Measurements from ENCODE around the gene TIMP2. TPM values are rescaled to one million over a fixed set of nuclear protein-coding genes. Genes with fewer than 3 reads are reported as not detected.

The TIMP2 gene
- total and polyA plus RNA-seq, 2 of the 8 experiments (the other 6 are each of a cell fraction or from before 2014, with no cell fraction given), result 18.2 to 43.3 TPM

GRCh38 chr17:78901806-78902205, 23.4 kb downstream of the TIMP2 start:
- Histone ChIP-seq H3K4me2 (ENCODE audit: insufficient read depth in 1 of 2, low read depth in 2 of 2, low read length in 2 of 2) (no peak overlapping the region), H4K20me1 (replicated peaks in 1 of 2; ENCODE audit: control insufficient read depth in 1 of 2, insufficient read depth in 2 of 2, low read length in 2 of 2) (peaks cover 10 to 16% of the 10 kb centered on the region in 2 experiments), H3K27me3 (replicated peaks in 1 of 4; ENCODE audit: control insufficient read depth in 3 of 4, extremely low read depth in 1 of 4, insufficient read depth in 3 of 4, low read length in 3 of 4) (no peaks in the 10 kb centered on the region), H3K4me3 (ENCODE audit: extremely low read depth in 1 of 4, insufficient read depth in 2 of 4, low read depth in 3 of 4, low read length in 4 of 4) (no peak overlapping the region), H3K14ac (ENCODE audit: insufficient read length) (no peak overlapping the region), H3K9me3 (ENCODE audit: insufficient read depth in 2 of 2, low read depth in 1 of 2, low read length in 1 of 2) (no peaks in the 10 kb centered on the region), H2BK120ac (replicated peaks; ENCODE audit: low read depth, low read length) (no peak overlapping the region), H4K91ac (replicated peaks; ENCODE audit: insufficient read length, low read length) (no peak overlapping the region), H3K56ac (replicated peaks; ENCODE audit: insufficient read length, low read depth, low read length) (no peak overlapping the region), H3K79me1 (ENCODE audit: low read depth, low read length) (peaks cover 10% of the 10 kb centered on the region), H3K23me2 (ENCODE audit: low read depth, low read length) (no peaks in the 10 kb centered on the region), H3K4ac (replicated peaks; ENCODE audit: insufficient read length, low read depth, low read length) (no peak overlapping the region), H2BK20ac (ENCODE audit: low read length) (no peak overlapping the region), H2AK5ac (ENCODE audit: low read depth, low read length) (no peak overlapping the region), H2BK5ac (ENCODE audit: low read depth, low read length) (no peak overlapping the region), H3K9ac (replicated peaks in 1 of 4; ENCODE audit: extremely low read depth in 1 of 4, low read depth in 3 of 4, low read length in 3 of 4) (no peak overlapping the region), H3K18ac (ENCODE audit: extremely low read depth, low read length) (no peak overlapping the region), H2BK12ac (ENCODE audit: low read depth, low read length) (no peak overlapping the region), H2AFZ (ENCODE audit: low read length) (no peak overlapping the region), H3K4me1 (replicated peaks in 1 of 4; ENCODE audit: control insufficient read depth in 3 of 4, insufficient read depth in 4 of 4, low read length in 3 of 4) (peaks cover 4 to 33% (median 18%) of the 10 kb centered on the region in 4 experiments), H3K36me3 (ENCODE audit: control insufficient read depth in 2 of 4, insufficient read depth in 4 of 4, low read length in 3 of 4) (peaks cover 0 to 3% (median 1%) of the 10 kb centered on the region in 4 experiments; a peak in 3 of 8 replicates), H3K23ac (ENCODE audit: insufficient read length) (no peak overlapping the region), H3K27ac (ENCODE audit: low read depth, low read length) (no peak overlapping the region), H4K5ac (ENCODE audit: insufficient read length, low read depth, low read length) (no peak overlapping the region), H3K79me2 (ENCODE audit: control insufficient read depth in 1 of 2, insufficient read depth in 2 of 2, low read length in 2 of 2) (peaks cover 0 to 24% of the 10 kb centered on the region in 2 experiments; a peak in 2 of 4 replicates), H4K8ac (ENCODE audit: extremely low read depth, insufficient read depth, low read length) (no peak overlapping the region), H2BK15ac (ENCODE audit: low read length) (peak overlapping the region; percentile 8; the same call in 1 of the 2 replicates)
- POLR2A ChIA-PET (ENCODE audit: partially characterized antibody), result no interaction called here
- FAIRE-seq, result no peak
- WGBS, 2 experiments (ENCODE audit: extremely low coverage in 1 of 2, insufficient coverage in 1 of 2, insufficient read length in 1 of 2, insufficient replicate concordance in 2 of 2, low coverage in 1 of 2, low lambda C conversion rate in 2 of 2, missing lambda C conversion rate in 1 of 2), result 90% methylated on average over 10 of the region's 10 CpGs; no CpG with 5 or more reads in 1 of the 2 experiments
- DNase-seq (ENCODE audit: low read depth in 1 of 2, low spot score in 2 of 2), result no peak
- CTCF ChIA-PET (ENCODE audit: partially characterized antibody), result interaction anchor here (0.8 to 3.5 kb wide), 6 partner anchors 9 to 70 kb away, joined by 3 to 20 read pairs (median 4); no protein-coding TSS in a partner anchor
- no peak for TF ChIP-seq CBX5 (IDR thresholded peaks at IDR 0.05; ENCODE audit: low read depth, low read length)
- TF ChIP-seq POLR2AphosphoS5 (IDR thresholded peaks at IDR 0.05; ENCODE audit: low read depth, low read length), result no peak
- no peak for TF ChIP-seq CHD2 (IDR thresholded peaks at IDR 0.05; ENCODE audit: low read length)
- no peak for TF ChIP-seq CREB1 (IDR thresholded peaks at IDR 0.05)
- no peak for TF ChIP-seq CHD1 (IDR thresholded peaks at IDR 0.05; ENCODE audit: low read depth, low read length)
- no peak for TF ChIP-seq BCL11A (IDR thresholded peaks at IDR 0.05; ENCODE audit: low read depth in 2 of 2, low read length in 2 of 2)
- TF ChIP-seq, protein P1, sequence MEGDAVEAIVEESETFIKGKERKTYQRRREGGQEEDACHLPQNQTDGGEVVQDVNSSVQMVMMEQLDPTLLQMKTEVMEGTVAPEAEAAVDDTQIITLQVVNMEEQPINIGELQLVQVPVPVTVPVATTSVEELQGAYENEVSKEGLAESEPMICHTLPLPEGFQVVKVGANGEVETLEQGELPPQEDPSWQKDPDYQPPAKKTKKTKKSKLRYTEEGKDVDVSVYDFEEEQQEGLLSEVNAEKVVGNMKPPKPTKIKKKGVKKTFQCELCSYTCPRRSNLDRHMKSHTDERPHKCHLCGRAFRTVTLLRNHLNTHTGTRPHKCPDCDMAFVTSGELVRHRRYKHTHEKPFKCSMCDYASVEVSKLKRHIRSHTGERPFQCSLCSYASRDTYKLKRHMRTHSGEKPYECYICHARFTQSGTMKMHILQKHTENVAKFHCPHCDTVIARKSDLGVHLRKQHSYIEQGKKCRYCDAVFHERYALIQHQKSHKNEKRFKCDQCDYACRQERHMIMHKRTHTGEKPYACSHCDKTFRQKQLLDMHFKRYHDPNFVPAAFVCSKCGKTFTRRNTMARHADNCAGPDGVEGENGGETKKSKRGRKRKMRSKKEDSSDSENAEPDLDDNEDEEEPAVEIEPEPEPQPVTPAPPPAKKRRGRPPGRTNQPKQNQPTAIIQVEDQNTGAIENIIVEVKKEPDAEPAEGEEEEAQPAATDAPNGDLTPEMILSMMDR (IDR thresholded peaks at IDR 0.05; ENCODE audit: control extremely low read depth in 1 of 3, insufficient read depth in 1 of 3, low read depth in 1 of 3, low read length in 3 of 3), result no peak
- TF ChIP-seq POLR2A (IDR thresholded peaks at IDR 0.05; ENCODE audit: control extremely low read depth in 1 of 2, low read depth in 2 of 2, low read length in 2 of 2), result no peak

Measured in H1 (cell line).